ENCODE results near the gene CD6.
"Not testable (repeated sequence)": the region's sequence is repeated elsewhere in the genome, so short reads cannot be mapped to it uniquely, and the experiment has no call there.

CD6 gene

DNA sequence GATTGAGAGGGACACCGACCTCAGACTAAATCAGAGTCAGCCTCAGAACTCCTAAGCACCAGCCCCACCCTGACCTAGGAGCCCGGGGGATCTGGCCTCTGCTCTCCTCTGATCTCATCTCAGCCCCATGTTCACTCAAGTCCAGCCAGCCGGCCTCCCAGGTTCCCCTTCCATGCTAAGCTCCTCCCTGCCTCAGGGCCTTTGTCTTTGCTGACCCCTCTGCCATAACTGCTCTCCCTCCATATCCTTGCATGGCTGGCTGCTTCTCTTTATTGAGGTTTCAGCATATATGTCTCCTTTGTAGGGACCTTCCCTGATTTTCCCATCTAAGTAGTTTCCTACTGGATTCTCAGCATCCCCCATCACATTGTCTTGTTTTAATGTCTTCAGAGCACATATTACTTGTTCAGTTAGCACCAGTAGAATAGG is 18.7 kb upstream of the CD6 start:
- DNase-seq = no peak

DNA sequence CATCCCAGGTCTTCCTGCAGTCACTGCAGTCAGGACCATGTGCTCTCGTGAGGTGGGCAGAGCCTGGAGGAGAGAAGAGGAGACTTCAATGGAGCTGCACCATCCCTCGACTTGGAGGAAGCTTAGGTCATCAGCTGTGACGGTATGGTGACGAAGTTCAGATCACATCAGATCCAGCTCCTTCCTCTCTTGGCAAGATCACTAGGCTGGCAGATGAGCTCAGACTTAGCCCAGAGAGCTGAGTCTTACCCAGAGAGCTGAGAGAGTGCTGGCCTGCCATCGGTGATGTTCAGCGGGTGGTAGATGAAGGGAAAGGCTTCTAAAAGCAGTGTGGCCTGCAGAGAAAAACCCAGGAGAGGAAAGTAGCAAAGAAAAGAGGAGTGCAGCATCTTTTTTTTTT is 17.7 kb upstream of the CD6 start:
- DNase-seq = peak; percentile 28

DNA sequence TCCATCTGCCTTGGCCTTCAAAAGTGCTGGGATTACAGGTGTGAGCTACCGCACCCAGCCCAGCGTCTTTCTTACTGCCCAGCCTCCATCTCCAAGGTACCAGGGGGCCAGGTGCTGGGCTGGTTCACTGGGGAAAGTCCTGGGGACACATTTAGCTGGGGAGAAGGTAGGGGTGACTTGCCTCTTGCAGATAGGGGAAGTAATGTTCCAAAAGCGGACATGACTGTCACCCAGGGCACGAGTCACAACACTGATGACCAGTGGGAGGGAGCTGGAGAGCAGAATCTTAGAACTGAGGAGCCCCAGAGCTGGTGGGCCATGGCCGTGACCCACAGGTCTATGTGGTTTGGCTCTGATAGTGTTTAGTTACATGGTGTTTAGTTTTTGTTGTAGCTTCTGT is 17.1 kb upstream of the CD6 start:
- no peak for DNase-seq

DNA sequence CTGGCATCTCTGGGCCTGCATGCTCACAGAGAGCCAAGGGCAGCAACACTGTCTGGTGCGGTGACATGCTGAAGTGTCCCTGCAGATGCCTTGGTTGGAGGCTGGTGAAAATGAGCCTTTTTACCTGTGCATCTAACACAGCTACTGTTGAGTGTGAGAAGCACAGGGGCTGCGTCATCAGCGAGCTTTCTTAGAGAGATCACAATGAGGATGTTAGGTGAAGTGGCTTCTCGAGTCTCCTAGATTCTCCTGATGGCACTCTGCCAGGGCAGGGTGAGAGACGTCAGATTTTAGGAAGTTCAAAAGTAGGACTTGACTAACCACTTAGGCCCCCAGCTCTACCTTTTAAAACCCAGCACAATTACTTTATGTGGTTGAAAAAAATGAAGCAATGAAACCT is 15.9 kb upstream of the CD6 start:
- DNase-seq = no peak

DNA sequence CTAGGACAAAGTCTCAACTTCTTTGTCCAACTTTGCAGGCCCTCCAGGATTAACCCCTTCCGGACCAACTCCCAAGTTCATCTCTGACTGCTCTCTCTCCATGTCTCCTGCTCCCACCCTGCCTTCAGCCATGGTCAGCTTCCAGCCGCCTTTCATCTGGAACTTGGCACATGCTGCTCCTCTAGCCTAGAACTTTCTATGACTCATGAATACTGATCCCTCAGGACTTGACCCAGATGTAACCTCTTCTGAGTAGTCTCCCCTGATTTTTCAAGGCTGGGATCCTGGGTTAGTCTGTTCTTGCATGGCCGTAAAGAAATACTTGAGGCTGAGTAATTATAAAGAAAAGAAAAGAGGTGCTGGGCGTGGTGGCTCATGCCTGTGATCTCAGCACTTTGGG is 14.3 kb upstream of the CD6 start:
- DNase-seq = no peak

DNA sequence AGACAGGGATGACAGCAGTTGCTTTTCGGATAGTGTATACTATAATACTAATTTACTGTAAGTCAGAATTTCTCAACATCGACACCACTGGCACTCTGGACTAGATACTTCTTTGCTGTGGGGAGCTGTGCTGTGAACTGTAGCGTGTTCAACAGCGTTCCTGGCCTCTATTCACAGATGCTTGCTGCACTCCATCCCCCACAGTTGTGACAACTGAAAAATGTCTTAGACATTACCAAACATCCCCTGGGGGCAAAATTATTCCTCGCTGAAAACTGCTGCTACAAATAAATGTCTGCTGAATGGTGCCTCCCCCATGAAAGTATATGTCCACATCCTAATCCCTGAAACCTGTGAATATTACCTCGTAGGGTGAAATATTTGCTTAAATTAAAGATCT is 12.0 kb upstream of the CD6 start:
- no peak for DNase-seq

DNA sequence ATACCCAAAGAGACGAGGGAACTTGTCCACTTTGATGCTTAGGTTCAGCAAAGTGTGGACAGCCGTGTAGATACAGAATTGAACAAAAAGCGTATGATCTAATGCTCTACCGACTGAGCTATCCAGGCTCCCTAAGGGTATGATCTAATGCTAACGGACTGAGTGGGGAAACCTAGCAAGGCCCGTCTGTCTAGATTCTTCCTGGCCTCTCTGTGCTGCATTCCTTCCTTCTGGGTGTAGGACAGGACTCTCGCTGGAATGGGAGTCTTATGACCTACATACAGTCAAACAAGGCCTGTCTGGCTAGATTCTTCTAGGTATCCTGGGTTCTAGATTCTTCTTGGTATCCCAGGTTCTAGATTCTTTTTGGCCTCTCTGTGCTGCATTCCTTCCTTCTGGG is 11.1 kb upstream of the CD6 start:
- DNase-seq = no peak

DNA sequence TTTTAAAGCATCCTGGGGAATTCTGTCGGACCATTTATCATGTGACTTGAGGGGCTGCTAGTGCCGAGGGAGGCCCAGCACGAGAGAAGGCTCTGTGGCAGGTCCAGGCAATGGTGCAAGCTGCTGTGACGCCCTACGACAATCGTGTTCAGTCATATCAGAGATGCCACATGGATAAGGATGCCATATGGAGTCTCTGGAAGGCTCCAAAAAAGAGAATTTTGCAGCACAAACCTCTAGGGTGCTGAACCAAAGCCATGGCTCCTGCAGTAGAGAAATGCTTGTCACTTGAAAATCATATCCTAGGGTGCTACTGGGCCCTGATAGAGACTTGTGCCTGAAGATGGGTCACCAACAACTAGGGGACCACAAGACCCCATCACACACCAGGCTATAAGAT is 6.7 kb upstream of the CD6 start:
- no peak for DNase-seq

DNA sequence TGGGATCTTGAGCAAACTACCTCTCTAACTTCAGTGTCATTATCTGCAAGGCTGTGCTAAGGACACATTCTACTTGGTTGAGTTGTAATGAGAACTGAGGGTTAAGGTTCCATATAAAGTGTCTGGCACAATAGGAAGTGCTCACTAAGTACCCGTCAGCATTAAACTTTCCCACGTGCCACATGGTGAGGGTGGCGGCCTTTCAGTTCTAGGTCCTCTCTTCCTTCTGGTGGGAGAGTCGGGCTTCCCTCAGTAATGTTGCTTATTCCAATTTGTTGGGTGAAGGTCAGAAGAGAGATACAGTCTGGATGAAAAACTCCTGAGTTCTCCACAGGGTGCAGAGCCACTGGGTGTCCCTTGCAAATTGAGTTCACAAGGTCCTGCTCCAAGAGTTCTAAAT is 4.6 kb upstream of the CD6 start:
- no peak for DNase-seq

DNA sequence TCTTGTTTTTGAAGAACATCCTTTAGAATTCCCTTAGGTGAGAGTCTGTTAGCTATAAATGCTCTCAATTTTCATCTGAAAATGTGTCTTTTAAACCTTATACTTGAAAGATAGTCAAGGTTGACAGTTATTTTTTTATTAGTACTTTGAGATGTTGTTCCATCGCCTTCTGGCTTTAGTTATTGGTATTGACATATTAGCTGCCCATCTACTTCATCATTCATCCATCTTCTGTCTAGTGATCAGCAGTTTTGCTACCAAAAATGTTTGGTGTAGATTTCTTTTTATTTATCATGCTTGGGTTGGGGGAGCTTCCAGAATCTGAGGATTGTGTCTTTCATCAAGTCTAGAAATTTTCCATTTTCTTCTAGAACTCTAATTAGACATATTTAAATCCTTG is 3.3 kb upstream of the CD6 start:
- DNase-seq = no peak

DNA sequence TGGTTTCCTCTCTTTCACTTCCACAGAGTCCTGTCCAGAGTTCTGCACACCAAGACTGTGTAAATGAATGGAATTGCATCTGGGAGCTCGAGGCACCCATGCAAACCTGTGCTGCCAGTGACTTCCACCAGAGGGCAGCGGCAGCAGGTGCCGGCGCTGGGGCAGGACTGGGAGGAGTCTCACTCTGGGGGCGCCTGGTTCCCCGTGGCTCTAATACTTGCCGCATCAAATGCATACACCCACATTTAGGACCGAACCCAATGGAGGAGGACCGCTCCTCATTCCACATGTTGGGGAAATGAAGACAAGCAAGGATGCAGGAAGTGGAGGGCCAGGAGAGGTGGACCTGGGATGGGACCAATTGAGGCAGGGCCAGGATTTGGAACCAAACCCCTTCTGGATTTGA is 1.1 kb upstream of the CD6 start:
- peak; percentile 23 for DNase-seq

DNA sequence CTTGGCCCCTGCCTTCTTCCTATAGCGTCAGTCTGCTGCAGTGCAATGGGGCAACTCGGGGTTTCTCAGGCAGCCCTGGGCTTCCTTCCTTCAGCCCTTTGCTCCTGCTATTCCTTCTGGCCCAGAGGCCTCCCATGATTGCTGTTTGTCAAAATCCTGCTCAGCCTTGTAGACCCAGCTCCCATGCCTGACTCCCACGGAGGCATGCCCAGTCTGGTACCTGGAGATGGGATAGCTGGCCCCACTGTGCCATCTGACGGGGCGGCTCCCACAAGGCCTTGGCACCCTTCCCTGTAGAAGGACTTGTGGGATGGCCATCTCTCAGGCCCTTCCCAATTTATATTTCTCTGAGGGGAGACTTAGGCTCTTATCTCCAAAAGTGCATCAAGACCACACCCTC is 590 bp upstream of the CD6 start:
- DNase-seq = no peak

DNA sequence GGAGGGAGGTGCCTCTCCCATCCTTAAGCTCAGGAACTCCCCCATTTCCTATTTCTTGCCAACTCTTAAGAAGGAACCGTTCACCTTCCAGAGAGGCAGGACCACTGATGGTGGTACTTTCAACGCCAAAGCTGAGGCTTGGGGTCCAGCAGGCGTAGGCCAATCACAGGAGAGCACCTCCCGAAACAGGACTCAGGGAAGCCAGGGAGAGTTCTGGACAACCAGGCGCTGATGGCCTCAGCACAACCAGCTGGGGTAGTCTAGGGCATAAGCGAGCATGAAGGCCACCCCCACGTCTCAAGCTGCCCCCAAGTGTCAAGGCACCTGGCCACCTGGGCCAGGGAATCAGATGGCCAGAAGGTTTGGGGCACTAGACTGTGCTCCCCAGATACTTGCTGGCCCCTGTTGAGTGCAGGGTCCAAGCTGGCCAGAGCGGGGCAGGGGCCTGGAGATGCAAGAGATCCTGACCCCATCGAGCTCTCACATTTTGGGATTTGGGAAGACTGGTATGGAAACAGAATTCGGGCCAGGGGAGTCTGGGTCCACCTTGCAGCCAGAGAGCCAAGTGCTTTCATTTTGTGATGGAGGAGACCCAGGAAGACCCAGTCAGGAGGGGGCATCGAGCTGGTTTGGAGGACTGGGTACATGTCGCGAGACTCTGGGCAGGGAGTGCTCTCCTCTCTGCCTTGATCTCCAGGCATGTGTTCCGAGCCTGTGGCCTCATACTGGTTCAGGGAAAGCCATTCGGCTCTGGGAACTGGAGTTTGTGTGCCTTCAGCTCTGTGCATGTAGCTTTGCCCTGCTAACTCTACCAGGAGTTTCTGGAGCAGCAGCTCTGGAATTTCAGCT is 926 bp downstream of the CD6 start:
- no peak for DNase-seq

DNA sequence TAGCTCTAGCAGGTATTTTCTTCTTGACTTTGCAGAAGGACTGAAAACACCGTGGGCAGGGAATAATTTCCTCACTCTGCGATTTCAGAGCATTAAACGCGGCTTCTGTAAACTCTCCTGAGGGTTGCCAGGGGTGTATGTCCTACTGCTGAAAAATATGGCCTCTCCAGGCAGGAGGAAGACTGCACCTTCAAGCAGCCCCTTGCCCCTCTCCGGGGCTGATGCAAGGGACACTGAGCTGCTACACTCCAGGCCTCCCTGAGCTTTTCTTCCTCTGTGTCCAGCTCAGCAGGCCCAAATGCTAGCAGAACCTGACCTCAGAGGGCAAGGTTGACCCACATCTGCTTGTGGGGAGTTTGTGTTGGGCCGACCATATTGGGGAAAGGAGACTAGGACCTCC is 2.2 kb downstream of the CD6 start:
- DNase-seq = no peak

DNA sequence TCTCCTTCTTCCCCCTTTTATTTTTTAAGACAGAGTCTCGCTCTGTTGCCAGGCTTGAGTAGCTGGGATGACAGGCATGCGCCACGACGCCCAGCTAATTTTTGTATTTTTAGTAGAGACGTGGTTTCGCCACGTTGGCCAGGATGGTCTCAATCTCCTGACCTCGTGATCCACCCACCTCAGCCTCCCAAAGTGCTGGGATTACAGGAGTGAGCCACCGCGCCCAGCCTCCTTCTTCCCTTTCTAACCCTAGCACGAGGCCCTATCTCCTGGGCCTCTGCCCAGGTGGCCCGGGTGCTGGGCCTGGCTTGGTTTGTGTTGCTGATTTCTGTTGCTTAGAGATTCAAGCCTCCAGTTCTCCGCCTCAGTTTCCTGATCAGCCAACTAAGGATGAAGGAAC is 2.8 kb downstream of the CD6 start:
- not testable (repeated sequence) for DNase-seq

DNA sequence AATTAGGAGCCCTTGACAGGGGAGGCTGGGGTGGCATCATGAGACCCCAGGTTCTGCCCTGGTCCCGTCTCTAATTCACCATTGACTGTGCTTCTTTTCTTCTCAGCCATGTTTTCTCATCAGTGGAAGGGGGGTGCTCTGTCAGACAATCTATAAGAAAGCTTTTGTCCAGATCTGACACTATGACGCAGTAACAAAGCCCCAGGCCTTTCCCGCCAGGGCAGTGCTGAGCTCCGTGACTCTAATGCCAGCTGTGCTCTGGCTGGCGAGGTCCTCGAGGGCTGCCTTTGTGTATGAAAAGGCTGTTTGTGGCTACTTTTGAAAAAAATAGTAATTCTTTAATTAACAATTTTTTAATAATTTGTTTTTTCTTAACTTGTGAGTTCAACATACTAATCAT is 3.2 kb downstream of the CD6 start:
- no peak for DNase-seq

DNA sequence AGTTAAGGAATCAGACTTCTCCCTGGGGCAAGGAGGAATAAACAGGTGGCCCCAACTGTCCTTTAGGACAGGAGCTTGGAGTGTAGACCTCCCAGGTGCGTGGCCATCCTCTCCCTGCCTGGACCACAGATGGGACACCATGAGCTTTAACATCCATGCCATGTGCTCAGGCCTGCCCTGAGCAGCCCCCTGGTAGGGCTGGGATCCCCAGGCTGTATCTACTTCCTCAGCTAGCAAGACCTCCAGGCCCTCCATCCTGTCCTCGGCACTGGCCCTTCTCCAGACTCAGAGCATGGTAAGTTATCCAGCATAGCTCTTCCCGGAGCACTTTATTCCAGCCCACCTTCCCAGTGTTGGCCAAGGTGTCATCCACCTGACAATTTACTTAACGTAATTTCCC is 5.7 kb downstream of the CD6 start:
- no peak for DNase-seq

DNA sequence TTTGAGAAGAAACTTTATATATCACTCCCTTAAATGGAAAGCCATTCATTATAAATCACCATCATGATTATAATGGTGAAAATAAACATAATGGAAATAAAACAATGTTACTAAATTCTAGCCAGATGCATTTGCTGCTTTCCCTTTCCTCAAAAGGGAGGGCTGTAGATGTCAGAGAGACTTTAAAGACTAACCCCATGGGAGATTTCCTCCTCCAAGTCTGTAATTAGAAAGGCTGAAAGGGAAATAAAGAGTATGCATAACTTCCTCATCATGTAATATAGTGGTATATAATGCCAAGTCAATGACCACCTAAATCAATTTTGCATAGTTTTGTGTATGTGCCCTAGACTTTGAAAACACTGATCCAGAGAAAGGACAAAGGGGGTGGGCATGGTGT is 6.4 kb downstream of the CD6 start:
- DNase-seq = no peak

DNA sequence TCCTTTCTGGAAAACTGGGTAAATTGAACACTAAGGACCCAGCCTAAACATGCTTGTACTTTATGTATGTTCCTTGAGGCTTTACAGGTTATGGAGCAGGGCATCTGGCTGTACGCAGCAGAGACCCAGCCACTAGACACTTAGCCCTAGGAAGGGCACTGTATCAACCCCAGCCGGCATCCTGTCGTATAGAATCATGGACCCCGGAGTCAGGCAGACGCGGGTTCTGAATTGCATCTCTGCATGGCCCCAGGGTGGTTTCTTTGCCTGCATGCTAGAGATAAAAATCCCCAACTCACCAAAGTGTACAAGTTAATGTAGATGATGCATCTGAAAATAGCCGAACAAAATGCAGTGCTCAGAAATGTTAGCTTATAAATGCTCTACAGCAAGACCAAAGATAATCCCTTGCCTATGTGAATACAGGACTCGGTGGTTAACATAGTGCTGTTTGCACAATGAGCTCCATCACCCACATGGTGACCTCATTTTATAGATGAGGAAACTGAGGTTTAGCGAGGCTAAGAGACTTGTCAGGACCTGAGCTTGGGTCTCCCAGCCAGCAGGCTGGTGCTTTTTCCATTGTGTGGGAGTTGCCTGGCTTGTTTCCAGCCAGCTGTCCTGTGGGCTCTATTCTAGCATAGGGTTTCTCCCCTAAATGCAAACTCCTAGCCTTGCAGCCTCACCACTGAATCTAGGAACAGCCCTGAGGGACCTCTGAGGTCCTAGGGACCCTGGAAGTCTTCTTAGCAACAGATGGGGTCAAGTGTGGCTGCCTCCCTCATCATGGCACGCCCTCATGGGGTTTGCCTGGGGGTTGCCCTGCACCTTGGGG is 7.3 kb downstream of the CD6 start:
- DNase-seq = no peak

DNA sequence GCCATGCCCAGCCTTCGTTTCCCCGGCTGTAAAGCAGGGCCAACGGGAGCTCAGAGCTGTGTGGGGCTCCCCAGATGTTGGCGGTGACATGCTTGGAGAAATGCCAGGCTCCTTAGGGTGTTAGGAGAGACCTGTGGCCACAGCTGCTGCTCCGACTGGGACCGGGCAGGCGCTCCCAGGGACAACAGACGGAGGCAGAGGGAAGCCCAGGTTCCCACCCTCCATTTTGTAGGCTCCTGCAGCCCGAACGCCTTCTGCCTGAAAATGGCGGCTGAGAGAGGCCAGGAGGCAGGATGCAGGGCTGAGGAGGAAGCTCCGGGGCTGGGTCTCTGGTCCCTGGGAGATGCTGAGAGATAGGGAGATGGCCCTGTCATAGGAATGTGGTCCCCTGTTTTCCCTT is 10.0 kb downstream of the CD6 start:
- no peak for DNase-seq

DNA sequence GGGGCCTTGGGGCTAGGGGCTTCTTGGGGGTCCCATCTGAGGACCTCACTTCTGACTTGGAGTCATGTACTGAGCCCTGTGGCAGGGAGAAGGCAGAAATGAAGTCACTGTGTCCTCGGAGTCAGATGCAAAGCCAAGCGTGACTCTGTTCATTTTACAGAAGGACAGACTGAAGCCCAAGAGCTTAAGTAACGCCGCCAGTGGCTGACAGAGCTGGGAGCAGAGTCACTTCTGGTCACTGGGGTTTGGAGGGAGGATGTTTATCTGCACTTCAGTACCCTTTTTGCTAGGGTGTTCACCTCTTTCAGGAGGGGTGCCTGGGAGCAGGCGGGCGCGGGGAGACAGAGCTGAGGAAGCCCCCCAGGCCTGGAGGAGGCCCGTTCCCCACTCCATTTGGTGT is 10.7 kb downstream of the CD6 start:
- no peak for DNase-seq

DNA sequence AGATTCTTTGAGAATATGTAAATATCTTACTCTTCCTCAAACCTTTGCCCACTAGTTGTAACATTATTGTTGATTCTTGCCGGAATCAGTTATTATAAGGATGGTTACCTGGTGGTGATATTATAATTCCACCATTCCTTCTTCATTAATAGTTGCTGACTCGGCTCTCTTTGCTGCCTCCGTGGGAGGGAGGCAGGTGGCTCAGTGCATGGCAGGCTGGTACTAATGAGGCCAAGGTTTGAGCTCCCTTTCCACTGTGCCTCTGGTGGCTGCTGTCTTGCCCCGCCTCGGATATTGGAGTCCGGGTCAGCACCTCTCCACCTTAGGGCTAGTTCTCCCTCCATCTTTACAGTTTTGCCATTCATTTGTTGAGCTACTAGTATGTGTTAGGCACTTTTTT is 12.7 kb downstream of the CD6 start:
- no peak for DNase-seq

DNA sequence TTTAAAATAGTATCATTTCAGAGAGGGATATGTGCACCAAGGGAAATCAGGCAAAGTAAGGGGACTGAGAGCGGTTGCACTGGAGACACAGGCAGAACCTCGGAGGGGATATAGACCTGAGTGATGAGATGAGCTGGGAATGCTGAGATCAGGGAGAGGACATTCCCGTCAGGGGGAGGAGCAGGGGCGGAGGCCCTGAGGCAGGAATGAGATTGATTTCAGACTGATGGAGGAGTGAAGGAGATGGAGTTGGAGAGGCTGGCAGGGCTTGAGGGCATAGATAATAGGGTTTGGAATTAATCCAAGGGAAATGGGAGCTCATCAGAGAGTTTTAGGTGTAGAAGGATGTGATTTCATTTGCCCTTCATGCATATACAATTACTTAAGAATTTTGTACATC is 13.2 kb downstream of the CD6 start:
- no peak for DNase-seq

DNA sequence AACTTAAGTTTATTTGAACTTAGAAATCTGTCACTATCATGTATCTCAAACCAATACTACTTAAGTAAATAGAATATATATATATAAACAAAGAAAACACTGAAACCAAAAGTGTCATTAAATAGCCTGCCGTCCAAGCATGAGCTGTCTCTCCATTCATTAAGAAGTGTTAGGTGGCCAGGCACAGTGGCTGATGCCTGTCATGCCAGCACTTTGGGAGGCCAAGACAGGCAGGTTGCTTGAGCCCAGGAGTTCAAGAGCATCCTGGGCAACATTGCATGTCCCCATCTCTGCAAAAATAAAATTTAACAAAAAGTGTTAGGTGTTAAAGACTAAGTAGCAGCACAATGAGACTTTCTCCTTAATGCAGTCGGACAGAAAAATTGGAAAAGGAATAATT is 14.0 kb downstream of the CD6 start:
- no peak for DNase-seq
